Non-pigmented ciliary epithelial cell (primary cell): Measurements from ENCODE around the gene SUN1.

Source experiments
- DNase-seq: peaks from one replicate; pipeline ENCODE4 v3.0.0-alpha.2; 2010; ENCODE audit warnings: low read depth

The SUN1 gene

DNA sequence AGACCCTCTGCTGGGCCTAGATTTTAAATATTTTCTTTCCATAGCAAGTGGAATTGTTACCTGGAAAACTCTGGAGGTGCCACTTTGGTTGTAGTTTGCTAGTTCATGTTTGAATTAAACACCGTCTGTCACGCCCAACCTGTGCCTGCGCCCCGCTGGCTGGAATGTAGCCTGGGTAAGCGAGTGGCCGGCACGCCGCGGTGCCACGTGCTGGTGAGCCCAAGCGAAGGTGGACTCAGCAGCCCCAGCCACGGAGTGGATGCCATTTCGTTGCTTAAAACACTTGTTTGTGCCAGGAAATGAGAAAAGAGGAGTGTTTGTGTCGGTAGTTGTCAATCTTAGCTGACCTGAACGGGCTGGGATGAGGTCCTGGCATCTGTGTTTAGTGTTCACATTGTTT is 46.8 kb downstream of the SUN1 start:
- no peak for DNase-seq

DNA sequence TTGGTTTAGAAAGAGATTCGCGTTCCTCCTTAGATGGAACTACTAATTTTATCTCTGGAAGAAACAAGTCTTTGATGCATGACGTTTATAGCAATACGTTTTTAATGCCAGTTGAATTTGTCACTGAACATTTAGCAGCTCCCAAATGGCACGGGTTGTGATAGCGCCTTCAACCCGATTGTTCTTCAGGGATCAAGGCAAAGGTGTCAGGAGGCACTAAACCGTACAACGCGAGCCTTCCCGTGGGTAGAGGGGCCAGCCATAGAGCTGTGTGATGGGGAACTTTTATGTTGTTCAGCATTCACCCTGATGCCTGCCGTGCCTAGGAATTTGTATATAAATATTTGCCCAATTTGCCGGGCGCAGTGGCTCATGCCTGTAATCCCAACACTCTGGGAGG is 47.4 kb downstream of the SUN1 start:
- DNase-seq = no peak

DNA sequence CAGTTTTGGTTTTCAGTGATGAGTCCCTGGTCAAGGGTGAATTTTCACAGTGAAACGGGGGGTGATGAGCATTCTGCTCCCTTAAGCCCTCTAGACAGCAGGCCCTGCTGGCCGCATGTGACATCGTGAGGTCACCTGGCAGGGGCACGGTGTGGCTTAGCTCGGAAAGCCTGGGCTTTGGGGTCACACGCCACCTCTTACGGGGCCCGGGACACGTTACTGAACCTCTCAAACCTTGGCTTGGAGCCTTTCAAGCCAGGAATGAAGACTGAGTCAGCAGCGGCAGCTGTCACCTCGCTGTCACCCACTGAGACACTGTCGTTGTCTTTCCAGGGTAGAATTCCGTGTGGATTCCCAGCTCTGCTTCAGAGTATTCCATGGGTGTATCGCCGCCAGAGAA is 48.2 kb downstream of the SUN1 start:
- no peak for DNase-seq

DNA sequence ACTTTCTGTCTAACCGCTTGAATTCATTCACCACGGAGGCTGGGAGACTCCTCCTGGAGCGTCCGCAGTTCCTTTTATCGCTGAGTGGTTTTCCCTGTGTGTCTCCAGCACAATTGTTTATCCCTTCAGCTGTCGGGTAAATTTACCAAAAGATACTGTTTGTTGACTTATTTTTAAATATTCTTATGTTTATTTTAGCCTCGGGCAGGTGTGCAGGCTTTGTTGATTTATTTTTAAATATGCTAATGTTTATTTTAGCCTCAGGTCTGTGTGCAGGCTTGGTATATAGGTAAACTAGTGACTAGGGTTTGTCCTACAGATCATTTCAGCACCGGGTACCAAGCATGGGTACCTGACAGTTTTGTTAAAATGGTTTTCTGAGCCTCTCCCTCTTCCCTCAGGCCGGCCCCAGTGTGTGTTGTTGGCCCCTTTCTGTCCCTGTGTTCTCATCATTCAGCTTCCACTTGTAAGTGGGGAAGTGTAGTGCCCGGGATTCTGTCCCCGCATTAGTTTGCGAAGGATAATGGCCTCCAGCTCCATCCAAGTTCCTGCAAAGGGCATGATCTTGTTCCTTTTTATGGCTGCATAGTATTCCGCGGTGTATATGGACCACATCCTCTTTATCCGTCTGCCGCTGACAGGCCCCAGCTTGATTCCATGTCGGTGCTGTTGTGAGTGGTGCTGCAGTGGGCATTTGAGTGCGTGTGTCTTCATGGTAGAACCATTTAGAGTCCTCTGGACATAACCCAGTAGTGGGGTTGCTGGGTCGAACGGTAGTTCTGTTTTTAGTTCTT is 49.4 kb downstream of the SUN1 start:
- DNase-seq = no peak

DNA sequence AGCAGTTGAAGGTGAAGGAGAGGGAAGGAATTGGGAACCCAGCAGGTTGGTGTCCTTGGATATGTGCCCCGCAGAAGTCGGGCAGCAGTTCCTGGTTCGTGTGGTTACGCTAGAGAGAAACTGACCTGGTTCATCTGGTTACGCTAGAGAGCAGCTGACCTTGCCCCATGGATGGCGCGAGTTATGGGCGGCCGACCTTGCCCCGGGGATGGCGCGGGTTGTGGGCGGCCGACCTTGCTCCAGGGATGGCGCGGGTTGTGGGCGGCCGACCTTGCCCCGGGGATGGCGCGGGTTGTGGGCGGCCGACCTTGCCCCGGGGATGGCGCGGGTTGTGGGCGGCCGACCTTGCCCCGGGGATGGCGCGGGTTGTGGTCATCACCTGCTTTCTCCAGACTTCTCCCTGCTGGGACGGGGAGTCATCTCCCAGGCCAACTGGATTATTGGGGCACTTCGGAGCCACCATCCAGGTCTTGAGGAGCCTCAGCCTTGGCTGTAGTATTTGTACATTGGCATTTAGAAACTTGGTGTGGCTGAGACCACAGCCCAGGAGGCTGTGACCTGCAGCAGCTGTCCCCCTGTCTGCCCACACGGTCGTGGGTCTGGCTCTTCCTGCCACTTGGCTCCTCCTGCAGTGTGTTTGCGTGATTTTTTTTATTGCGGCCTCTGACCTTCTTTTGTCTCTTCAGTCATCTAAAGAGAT is 50.2 kb downstream of the SUN1 start:
- DNase-seq = no peak

DNA sequence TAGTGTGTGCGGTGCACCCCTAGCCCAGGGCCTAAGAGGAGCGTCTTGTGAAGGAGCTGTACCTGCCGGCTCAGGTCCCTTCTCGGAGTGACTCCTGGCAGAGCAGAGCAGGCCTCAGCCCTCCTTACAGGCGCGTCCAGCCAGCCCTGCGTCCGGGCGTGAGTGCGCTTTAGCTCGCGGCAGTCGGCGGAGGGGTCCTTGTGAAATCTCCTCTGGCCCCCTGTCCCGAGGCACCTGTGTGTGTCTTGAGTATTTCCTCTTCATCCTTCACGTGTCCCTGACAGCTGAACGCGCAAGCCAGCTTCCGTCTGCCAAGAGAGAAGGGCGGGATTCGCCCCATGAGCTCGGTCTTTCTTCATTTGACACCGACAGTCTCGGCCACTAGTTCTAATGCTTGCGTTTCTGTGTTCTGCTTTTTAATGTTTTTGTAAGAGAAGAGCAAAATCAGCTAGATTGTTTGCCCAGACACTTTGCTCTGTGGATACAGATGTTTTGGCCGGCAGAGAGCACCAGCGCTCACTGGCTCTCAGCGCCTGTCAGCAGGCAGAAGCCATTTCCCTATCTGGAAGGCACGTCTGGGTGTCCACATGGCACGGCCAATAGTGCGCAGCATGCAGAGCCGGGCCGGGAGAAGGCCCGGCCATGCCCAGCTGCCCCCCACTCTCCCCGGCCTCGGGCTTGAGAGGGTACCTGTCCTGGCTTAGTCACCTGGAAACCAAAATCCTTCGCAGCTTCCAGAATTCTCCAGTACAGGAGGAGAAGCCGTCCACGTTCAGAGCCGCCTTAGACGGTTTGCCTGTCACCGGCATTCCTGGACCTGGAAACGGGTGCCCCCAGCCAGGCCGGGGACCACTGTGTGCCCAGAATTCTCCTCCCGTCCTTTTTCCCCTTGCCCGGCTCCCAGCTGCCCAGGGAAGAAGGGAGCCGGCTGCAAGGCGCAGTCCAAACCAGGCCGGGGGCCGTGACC is 51.1 kb downstream of the SUN1 start:
- DNase-seq = no peak

DNA sequence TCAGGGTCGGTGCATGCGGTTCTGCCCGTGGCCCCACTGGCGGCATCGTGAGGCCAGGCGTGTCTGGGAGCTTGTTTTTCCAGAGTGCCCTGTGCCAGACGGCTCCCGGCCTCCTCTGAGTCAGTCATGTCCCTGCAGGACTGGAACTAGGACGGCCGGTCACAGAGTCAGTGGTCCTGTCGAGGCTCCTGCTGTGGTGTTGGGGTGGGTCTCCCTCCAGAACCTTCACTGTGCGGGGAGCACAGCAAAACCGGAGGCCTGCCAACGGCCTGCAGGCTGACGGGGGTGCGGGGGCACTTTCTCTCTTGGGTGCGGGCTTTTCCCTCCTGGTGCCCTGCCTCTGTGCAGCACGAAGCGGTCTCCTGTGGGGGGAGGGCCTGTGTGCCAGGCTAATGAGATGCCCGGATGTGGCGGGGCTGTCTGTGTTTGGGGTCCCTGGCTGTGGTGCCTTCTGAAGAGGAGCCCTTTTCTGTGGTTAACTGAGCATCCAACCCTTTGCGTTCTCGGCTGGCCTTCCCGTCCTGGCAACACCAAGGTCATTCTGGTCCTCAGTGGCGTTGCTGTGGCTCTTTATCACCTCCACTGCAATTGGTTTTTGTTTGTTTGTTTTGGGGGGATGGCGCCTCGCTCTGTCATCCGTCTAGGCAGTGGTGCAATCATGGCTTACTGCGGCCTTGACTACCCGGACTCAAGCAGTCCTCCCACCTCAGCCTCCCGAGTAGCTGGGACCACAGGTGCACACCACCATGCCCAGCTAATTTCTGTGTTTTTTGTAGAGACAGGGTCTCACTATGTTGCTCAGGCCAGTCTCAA is 52.1 kb downstream of the SUN1 start:
- no peak for DNase-seq

DNA sequence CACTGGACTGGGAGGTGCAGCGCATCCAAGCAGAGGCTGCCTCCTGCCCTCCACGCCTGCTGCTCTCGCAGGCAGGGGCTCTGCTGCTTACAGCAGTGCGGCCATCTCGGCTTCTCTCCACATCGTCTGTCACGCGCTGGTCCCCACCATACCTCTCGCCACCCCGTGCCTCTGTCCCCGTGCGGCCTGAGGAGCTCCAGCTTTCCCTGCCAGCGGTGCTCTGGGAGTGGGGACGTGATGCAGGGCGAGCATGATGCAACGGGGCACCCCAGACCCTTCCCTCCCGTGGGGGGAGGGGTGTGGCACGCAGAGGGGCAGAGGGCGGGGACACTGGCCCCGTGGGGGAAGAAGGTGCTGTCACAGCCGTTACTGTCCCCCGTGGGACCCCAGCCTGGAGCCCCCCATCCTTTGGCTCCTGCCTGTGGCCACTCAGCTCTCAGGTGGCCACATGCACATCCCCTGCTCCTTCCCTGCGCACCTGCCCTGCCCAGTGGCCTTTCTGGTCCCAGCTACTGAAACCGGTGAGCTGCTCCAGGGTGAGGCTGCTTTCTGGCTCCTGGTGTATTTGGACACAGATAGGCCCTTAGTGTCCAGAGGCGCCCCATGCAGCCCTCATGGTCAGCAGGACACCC is 53.1 kb downstream of the SUN1 start:
- DNase-seq = no peak

DNA sequence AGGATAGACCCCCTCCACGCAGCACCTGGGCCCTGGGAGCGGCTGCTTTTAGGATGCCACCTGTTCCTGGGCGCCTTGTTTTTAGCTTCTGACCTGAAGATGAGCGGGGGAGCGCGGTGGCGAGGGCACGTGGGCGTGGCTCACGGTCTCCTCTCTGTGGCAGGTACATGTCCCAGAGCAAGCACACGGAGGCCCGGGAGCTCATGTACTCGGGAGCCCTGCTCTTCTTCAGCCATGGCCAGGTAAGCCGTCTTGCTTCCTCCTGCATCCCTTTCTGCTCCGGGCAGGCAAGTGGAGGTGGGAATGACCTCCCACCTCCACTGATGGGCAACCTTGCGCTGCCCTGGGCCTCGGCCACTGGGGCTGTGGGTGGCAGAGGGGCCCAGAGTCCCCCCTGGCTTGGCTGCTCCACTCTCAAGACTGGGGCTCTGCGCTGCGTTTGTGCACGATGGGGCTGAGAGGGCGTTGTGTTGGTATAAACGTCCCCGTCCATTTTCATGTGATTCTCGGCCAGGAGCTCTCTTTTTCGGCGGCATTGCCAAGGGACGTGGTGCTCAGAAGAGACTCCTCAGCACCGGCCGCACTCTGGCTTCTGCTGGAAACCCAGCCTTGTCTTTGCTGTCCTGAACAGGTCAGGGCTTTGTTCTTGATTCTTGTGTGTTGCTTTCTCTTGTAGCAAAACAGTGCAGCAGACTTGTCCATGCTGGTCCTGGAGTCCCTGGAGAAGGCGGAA is 53.8 kb downstream of the SUN1 start:
- DNase-seq = no peak

DNA sequence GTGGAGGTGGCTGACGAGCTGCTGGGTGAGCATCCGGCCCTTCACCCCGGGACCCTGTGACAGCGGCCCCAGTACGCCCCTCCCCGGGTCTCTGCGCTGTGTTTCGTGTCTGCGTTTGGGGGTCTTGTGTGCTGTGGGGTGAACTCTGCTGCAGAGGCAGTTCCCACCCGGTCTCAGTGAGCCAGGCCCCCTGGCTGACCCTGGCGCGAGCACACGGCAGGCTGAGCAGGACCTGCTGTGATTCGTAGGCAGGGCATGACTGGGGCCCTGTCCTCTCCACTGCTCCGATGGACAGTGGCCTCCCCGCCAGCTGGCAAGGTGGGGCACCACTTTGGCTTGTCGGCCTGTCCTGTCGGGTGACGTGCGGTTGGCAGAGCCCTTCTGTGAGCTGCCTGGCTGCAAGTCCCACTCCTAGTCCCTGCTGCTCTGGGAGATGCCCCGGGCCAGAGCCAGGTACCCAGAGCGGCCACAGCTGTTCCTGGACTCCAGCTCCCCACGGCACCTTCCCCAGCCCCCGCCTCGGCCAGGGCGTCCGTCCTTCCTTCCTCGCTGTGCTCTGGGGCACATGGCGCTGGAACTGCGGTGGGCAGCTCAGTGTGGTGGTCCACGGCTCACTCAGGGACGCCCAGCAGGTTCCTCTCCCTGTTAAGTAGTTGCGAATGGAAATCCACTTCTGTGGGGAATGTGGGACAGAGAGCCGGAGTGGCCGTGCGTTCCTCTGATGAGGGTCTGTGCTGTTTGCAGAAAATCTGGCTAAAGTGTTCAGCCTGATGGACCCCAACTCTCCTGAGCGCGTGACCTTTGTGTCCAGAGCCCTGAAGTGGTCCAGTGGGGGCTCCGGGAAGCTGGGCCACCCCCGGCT is 54.6 kb downstream of the SUN1 start:
- no peak for DNase-seq

DNA sequence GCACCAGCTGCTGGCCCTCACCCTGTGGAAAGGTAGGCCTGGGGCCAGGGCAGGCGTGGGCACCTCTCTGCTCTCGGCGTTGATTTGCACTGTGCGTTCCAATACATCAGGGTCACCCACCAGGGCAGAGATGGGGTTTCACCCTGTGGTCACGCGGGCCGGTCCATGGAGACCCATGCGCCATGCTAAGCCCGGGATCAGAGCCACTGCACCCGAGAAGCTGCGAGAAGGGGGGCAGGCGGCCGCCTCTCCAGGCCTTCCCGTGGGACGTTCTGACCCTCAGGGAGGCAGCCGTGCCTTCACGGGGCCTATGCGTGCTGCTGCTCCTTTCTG is 55.2 kb downstream of the SUN1 start:
- DNase-seq = no peak

DNA sequence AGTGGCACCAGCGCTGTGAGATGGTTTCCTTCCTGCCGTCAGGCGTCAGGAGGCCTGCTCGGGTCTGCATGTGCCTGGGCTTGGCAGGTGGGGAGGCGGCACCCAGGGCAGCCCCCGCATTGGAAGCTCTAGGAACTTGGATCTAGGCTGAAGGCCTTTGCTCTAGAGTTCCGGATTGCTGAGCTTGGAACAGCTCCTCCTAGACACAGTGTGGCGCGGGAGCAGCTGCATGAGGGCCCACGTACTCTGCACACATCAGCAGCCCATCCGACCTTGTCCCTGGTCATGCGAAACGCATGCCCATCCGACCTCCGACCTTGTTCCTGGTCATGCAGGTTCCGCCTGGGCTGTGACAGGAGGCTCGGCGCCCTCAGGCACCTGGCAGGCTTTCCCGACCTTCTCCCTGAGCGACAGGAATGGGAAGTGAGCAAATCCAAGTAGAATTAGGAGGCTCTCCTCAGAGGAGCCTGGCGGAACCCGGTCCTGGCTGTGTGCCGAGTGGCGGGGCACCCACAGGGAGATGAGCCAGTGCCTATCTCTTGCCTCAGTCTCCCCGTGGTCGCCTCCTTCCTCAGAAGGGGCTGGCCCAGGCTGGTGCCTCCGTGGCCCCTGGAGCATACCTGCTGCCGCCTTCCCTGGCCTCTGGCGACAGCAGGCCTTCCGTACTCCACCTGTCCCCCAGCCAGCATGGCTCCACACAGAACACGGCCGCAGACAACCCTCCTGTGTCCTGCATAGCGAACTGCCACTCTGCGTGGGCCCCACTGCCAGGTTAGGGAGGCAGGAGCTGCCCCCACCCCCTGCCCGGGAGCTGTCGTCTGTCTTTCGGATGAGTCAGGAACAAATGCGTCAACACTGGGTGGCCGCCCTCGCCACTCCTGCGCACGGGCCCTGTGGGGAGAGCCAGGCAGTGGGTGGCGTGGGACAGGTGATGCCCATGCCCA is 56.1 kb downstream of the SUN1 start:
- DNase-seq = no peak

DNA sequence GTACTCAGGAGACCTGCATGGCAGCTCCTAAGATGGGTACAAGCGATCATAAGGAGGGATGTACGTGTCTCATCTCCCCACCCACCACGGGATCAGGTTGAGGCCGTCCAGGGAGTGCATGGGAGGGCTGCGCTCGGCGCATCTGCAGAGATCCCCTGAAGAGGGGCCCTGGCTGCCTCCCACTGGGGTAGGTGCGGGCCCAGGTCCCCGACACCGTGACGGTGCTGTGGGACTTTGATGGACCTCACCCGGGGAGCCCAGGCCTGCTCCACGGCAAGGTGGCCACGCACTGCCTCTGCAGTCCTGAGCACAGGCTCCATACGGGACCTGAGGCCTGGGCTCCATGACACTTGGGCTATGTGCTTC is 56.7 kb downstream of the SUN1 start:
- DNase-seq = no peak

DNA sequence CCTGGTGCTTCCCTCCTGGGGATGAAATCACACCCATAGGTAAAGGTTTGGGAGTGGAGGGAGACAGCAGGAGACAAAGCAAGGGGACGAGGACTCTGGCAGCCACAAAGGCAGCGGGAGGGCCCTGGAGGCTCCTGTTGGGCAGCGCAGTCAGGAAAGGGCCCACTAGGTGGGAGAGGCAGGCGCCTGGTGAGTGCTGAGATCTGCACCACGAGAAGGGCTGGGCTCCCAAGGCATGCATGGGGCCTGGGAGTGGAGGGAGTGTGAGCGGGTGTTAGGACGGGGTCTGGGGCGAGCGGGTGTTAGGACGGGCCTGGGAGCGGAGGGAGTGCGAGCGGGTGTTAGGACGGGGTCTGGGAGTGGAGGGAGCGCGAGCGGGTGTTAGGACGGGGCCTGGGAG is 57.1 kb downstream of the SUN1 start:
- DNase-seq = no peak

DNA sequence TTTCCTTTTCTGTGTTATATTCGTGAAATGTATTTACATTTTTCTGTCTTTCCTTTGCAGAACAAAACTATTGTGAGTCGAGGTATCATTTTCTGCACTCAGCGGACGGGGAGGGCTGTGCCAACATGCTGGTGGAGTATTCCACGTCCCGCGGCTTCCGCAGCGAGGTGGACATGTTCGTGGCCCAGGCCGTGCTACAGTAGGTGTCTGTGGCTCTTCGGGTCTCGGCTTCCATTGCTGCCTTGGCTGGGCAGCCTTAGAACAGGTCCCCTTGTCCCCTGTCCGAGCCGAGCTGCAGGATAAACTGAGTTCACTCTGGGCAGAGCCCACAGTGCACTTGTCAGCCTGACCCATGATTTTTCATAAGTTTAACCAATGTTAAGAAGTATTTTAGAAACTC is 58.6 kb downstream of the SUN1 start:
- no peak for DNase-seq

DNA sequence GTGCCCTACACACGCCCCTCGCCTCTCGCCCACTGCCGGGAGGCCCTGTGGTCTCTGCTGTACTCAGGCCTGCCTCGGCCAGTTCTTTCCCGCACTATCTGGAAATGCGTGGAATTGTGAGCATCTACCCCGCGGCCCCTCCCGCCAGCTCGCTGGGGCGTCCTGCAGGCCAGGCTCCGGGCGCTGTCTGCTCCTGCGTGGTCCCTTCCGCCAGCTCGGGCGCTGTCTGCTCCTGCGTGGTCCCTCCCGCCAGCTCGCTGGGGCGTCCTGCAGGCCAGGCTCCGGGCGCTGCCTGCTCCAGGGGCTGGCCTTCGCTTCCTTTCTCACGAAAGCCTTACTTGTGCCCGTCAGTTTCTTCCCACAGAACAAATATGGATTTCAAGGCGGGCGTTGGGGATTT is 59.0 kb downstream of the SUN1 start:
- DNase-seq = no peak

DNA sequence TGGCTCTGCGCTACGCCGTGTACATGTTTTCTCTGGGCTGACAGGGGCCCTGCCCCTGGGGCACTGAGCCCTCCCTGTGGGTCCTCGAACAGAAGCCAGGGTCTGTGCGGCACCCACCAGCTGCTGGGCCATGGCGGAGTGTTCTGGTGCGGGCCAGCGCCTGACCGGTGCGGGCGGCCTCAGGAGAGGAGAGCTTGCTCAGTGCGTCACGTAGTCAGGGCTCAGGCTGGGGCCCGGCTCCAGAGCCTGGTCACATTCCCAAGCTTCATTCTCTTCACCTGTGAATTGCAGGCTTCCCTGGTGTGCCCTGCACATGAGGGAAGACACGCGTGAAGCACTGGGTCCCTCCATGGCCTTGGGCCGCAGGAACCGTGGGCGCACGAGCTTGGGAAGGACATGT is 59.5 kb downstream of the SUN1 start:
- no peak for DNase-seq
